Spleen (tissue), 11 donors: Measurements from ENCODE around the gene KIF5A. TPM values are rescaled to one million over a fixed set of nuclear protein-coding genes. Genes with fewer than 3 reads are reported as not detected.
"Not testable (repeated sequence)": the region's sequence is repeated elsewhere in the genome, so short reads cannot be mapped to it uniquely, and the experiment has no call there.

ENCODE experiments used
- DNase-seq: peaks from one replicate; pipeline ENCODE4 v3.0.0-alpha.2; 2020
- H3K27ac ChIP-seq, 8 donors: fragments of 200-600 bp; sonication (generic) in 7 of 8; 1 replicate in 4 of 8; 2 replicates in 4 of 8; pipeline versions ENCODE4 v1.5.0 to v1.8.0; 2016 to 2021; ENCODE audit warnings: inconsistent platforms in 4 of 8, mild to moderate bottlenecking in 4 of 8, moderate library complexity in 1 of 8
- H3K27me3 ChIP-seq, 7 donors: fragments of 200-600 bp; sonication (generic) in 6 of 7; replicated peaks in 1 of 7; 1 replicate in 4 of 7; 2 replicates in 3 of 7; pipeline versions ENCODE4 v1.5.0 to v1.8.0; 2016 to 2021; ENCODE audit warnings: inconsistent platforms in 3 of 7, mild to moderate bottlenecking in 1 of 7
- H3K36me3 ChIP-seq, 6 donors: fragments of 200-600 bp; sonication (generic) in 5 of 6; 1 replicate in 4 of 6; 2 replicates in 2 of 6; pipeline versions ENCODE4 v1.5.0 to v1.8.0; 2016 to 2021; ENCODE audit warnings: inconsistent platforms in 2 of 6
- H3K4me1 ChIP-seq, 6 donors: fragments of 200-600 bp; sonication (generic) in 5 of 6; 1 replicate in 3 of 6; 2 replicates in 3 of 6; pipeline versions ENCODE4 v1.5.0 to v1.8.0; 2016 to 2021; ENCODE audit warnings: inconsistent platforms in 3 of 6
- H3K4me3 ChIP-seq, 8 donors: fragments of 200-600 bp; sonication (generic) in 7 of 8; 1 replicate in 4 of 8; 2 replicates in 4 of 8; pipeline versions ENCODE4 v1.5.0 to v1.8.0; 2016 to 2021; ENCODE audit warnings: inconsistent platforms in 4 of 8, mild to moderate bottlenecking in 4 of 8, moderate library complexity in 2 of 8
- H3K9me3 ChIP-seq, 8 donors: fragments of 200-600 bp; sonication (generic) in 7 of 8; 1 replicate in 4 of 8; 2 replicates in 4 of 8; pipeline versions ENCODE4 v1.5.0 to v1.8.0; 2016 to 2021; ENCODE audit warnings: inconsistent platforms in 4 of 8
- CTCF ChIP-seq, 11 experiments: fragments of 200-600 bp in 7 of 11; fragments of 450-650 bp in 4 of 11; sonication (generic) in 4 of 11; IDR thresholded peaks in 8 of 11; conservative IDR thresholded peaks in 3 of 11; 1 replicate in 7 of 11; 2 replicates in 4 of 11; pipeline versions ENCODE4 v1.4.0 to v1.8.0; 2016 to 2021; ENCODE audit warnings: antibody characterized with exemption in 11 of 11, inconsistent platforms in 4 of 11, mild to moderate bottlenecking in 1 of 11
- POLR2A ChIP-seq, 3 donors: fragments of 450-650 bp; IDR thresholded peaks; one replicate each; pipeline ENCODE4 v1.5.1; 2017; ENCODE audit warnings: antibody characterized with exemption in 3 of 3, mild to moderate bottlenecking in 1 of 3
- POLR2AphosphoS5 ChIP-seq, 3 donors: sonication (generic); formaldehyde crosslinking; IDR thresholded peaks; one replicate each; pipeline ENCODE4 v1.5.1; 2017; ENCODE audit warnings: antibody characterized with exemption in 3 of 3
- WGBS, 5 donors: extraction: QIAGEN DNeasy Blood & Tissue Kit in 3 of 5; methylation state at CpG; one replicate each; pipeline versions ENCODE4 v1.1.5 to v1.1.7; 2013 to 2018; 5-methylcytosine and 5-hydroxymethylcytosine counted together
- intact Hi-C: fragments of 100-400 bp; cut with DNase I; formaldehyde crosslinking; loops from one replicate; pipeline ENCODE4 v1.15.0; 2023; ENCODE audit warnings: low total_unique reads
- polyA plus RNA-seq, 3 donors: library from polyadenylated mRNA; stranded (reverse); fragments of 200-250 nt; gene quantifications; one replicate each; pipeline ENCODE4 v1.2.1, GENCODE V29; 2013
- total RNA-seq, 7 donors: library from RNA; depleted of rRNA in 3 of 7; stranded (reverse); fragments of >200 nt in 3 of 7; fragmentation: NEBNext Ultra II Directional in 4 of 7; extraction: Animal tissue kit (Norgen Biotek cat#: 25700) in 4 of 7; gene quantifications; one replicate each; pipeline versions ENCODE4 v1.1.0 to v1.2.1, GENCODE V29; 2016 to 2021
- donor health status: healthy with polysubstance abuse.
- donor health status: DM: no; HTN: no; CAD: no; lungs with moderate emphysema.
- donor health status: DM: no; HTN: no; CAD: no.
- donor health status: Bipolar disorder and iron deficiency.
- donor health status: healthy.
- donor health status: DM: no; HTN: no; CAD: no.
- donor health status: DM: yes; HTN: yes; CAD: no.

Gene KIF5A
- total and polyA plus RNA-seq, 10 donors = 0.07 to 0.76 (median 0.13) TPM; not detected in 1

DNA sequence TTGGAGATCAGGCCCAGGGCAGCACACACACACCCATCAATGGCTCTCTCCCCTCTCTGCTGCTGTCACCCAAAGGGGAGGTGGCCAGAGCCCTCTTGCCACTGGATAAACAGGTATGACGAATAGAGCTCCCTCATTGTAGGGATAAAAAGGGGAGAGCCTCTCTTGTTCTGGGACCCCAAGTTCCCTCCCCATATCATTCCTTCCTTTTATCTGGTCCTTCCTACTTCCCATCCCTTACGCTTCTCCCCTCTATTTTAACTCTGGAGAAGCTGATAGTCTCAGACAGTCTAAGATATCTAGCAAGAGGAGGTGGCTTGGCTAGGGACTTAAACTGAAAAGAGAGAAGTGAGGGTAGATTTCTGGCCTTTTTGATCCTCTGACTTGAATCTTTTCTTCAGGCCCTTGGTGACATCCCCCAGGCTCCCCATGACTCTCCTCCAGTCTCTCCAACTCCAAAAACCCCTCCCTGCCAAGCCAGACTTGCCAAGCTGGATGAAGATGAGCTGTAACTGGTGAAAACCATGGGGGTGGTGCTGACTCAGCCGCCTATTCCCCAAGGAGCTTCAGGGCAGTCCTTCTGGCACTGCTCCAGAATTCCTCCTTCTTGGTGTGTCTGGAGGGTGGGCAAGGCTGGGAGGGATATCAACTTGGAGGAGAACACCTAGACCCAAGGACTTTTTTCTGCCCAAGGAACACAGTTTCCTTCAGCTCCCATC, 66.7 kb downstream of the KIF5A start:
- no peak overlapping the region for H3K4me3 ChIP-seq
- peaks cover 15 to 65% (median 49%) of the 10 kb centered on the region in 6 donors for H3K4me1 ChIP-seq
- intact Hi-C loops = no loop called here
- no peak overlapping the region for H3K27ac ChIP-seq
- WGBS, 5 donors = 77 to 89% (median 84%) methylated on average over 3 of the region's 3 CpGs
- peaks cover 0 to 16% (median 0%) of the 10 kb centered on the region in 6 donors for H3K36me3 ChIP-seq
- H3K27me3 ChIP-seq = peaks cover 7 to 100% (median 44%) of the 10 kb centered on the region in 7 donors
- no peaks in the 10 kb centered on the region for H3K9me3 ChIP-seq
- DNase-seq = no peak
- no peak for TF ChIP-seq POLR2AphosphoS5 (IDR thresholded peaks at IDR 0.05)
- TF ChIP-seq CTCF (IDR thresholded peaks at IDR 0.05 in 8 of 11, conservative IDR thresholded peaks at IDR 0.05 in 3 of 11) = no peak
- no peak for TF ChIP-seq POLR2A (IDR thresholded peaks at IDR 0.05)

- Histone ChIP-seq H3K9me3 (no peaks in the 10 kb centered on the region), H3K27me3 (peaks cover 7 to 100% (median 42%) of the 10 kb centered on the region in 7 donors), H3K27ac (no peak overlapping the region), H3K4me3 (no peak overlapping the region), H3K36me3 (peaks cover 0 to 16% (median 0%) of the 10 kb centered on the region in 6 donors), H3K4me1 (peaks cover 20 to 59% (median 46%) of the 10 kb centered on the region in 6 donors)
- 47 to 56% (median 51%) methylated on average over 11 of the region's 11 CpGs for WGBS, 5 donors
- no peak for DNase-seq
- intact Hi-C loops = no loop called here
- TF ChIP-seq POLR2AphosphoS5 (IDR thresholded peaks at IDR 0.05) (no peak), CTCF (IDR thresholded peaks at IDR 0.05 in 8 of 11, conservative IDR thresholded peaks at IDR 0.05 in 3 of 11) (no peak), POLR2A (IDR thresholded peaks at IDR 0.05) (no peak)
Measured at GRCh38 chr12:57617942-57618341, 68.1 kb downstream of the KIF5A start.

DNA sequence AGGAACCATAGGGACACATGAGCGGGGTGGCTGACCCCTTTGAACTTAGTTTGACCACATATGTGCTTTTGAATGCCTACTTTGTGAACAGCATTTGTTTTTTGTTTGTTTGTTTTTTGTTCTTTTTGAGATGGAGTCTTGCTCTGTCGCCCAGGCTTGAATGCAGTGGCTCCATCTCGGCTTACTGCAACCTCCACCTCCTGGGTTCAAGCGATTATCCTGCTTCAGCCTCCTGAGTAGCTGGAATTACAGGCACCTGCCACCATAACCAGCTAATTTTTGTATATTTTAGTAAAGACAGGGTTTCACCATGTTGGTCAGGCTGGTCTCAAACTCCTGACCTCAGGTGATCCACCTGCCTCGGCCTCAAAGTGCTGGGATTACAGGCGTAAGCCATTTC, 68.6 kb downstream of the KIF5A start:
- H3K9me3 ChIP-seq, intact Hi-C loops, H3K4me3 ChIP-seq, DNase-seq, H3K27ac ChIP-seq: not testable (repeated sequence)
- WGBS, 5 donors = 84 to 94% (median 90%) methylated on average over 6 of the region's 6 CpGs
- Histone ChIP-seq H3K4me1 (peaks cover 20 to 54% (median 44%) of the 10 kb centered on the region in 6 donors), H3K27me3 (peaks cover 7 to 100% (median 47%) of the 10 kb centered on the region in 7 donors), H3K36me3 (peaks cover 0 to 16% (median 0%) of the 10 kb centered on the region in 6 donors)

- intact Hi-C loops = no loop called here
- WGBS, 5 donors = 45 to 50% (median 47%) methylated on average over 16 of the region's 16 CpGs
- H3K9me3 ChIP-seq = no peaks in the 10 kb centered on the region
- peak overlapping the region in 1 of 8 donors; percentile 36 for H3K4me3 ChIP-seq
- H3K27me3 ChIP-seq = peaks cover 7 to 100% (median 51%) of the 10 kb centered on the region in 7 donors
- no peak overlapping the region for H3K27ac ChIP-seq
- peaks cover 20 to 48% (median 39%) of the 10 kb centered on the region in 6 donors for H3K4me1 ChIP-seq
- peaks cover 0 to 16% (median 0%) of the 10 kb centered on the region in 6 donors for H3K36me3 ChIP-seq
- no peak for DNase-seq
- TF ChIP-seq CTCF (IDR thresholded peaks at IDR 0.05 in 8 of 11, conservative IDR thresholded peaks at IDR 0.05 in 3 of 11) = no peak
- no peak for TF ChIP-seq POLR2AphosphoS5 (IDR thresholded peaks at IDR 0.05)
- no peak for TF ChIP-seq POLR2A (IDR thresholded peaks at IDR 0.05)
Measured at GRCh38 chr12:57618966-57619433, 69.2 kb downstream of the KIF5A start.
